ENCODE results near the gene QRICH2. TPM values are rescaled to one million over a fixed set of nuclear protein-coding genes. Genes with fewer than 3 reads are reported as not detected.

The QRICH2 gene
- total RNA-seq, 1 experiment from 2014 or later: 1.5 TPM

GRCh38 chr17:76333673-76334505 is 25.8 kb upstream of the QRICH2 start:
- DNase-seq: no peak
- no TSS peak for BruUV-seq (replicated peaks)
- Histone ChIP-seq H3K4me1 (peaks cover 17% of the 10 kb centered on the region), H3K4me3 (ENCODE audit: low read depth, low read length) (no peak overlapping the region), H3K27me3 (replicated peaks; ENCODE audit: control insufficient read depth, insufficient read depth, low read length) (no peaks in the 10 kb centered on the region), H3K36me3 (ENCODE audit: control insufficient read depth, insufficient read depth, low read length) (peaks cover 3% of the 10 kb centered on the region; the same call in 1 of the 2 replicates), H3K9me3 (no peaks in the 10 kb centered on the region)
- TF ChIP-seq, protein P1, sequence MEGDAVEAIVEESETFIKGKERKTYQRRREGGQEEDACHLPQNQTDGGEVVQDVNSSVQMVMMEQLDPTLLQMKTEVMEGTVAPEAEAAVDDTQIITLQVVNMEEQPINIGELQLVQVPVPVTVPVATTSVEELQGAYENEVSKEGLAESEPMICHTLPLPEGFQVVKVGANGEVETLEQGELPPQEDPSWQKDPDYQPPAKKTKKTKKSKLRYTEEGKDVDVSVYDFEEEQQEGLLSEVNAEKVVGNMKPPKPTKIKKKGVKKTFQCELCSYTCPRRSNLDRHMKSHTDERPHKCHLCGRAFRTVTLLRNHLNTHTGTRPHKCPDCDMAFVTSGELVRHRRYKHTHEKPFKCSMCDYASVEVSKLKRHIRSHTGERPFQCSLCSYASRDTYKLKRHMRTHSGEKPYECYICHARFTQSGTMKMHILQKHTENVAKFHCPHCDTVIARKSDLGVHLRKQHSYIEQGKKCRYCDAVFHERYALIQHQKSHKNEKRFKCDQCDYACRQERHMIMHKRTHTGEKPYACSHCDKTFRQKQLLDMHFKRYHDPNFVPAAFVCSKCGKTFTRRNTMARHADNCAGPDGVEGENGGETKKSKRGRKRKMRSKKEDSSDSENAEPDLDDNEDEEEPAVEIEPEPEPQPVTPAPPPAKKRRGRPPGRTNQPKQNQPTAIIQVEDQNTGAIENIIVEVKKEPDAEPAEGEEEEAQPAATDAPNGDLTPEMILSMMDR (IDR thresholded peaks at IDR 0.05; ENCODE audit: insufficient read depth in 1 of 2, low read depth in 1 of 2, low read length in 1 of 2, severe bottlenecking in 1 of 2, unreplicated experiment in 1 of 2): no peak
- Mint-ChIP-seq H3K36me3 (ENCODE audit: insufficient read depth, unreplicated experiment) (peaks cover 18% of the 10 kb centered on the region), H3K27me3 (ENCODE audit: insufficient read depth, unreplicated experiment) (no peaks in the 10 kb centered on the region), H3K9me3 (ENCODE audit: unreplicated experiment) (no peaks in the 10 kb centered on the region), H3K27ac (ENCODE audit: unreplicated experiment) (no peak overlapping the region), H3K4me1 (ENCODE audit: low read depth, unreplicated experiment) (peaks cover 18% of the 10 kb centered on the region), H3K4me3 (ENCODE audit: unreplicated experiment) (no peak overlapping the region)
- ChIA-PET CTCF (no interaction called here), POLR2A (no interaction called here)
- intact Hi-C loops (cut with micrococcal nuclease; ENCODE audit: unreplicated experiment): no loop called here

- no peaks in the 10 kb centered on the region for H3K27me3 Mint-ChIP-seq (ENCODE audit: insufficient read depth, unreplicated experiment)
- peaks cover 18% of the 10 kb centered on the region for H3K4me1 Mint-ChIP-seq (ENCODE audit: low read depth, unreplicated experiment)
- DNase-seq: peak in 1 of 2 experiments; percentile 49
- H3K9me3 Mint-ChIP-seq (ENCODE audit: unreplicated experiment): no peaks in the 10 kb centered on the region
- peaks cover 43% of the 10 kb centered on the region for H3K36me3 Mint-ChIP-seq (ENCODE audit: insufficient read depth, unreplicated experiment)
- POLR2A ChIA-PET: no interaction called here
- intact Hi-C loops (cut with micrococcal nuclease; ENCODE audit: unreplicated experiment): no loop called here
- no peak overlapping the region for H3K4me3 Mint-ChIP-seq (ENCODE audit: unreplicated experiment)
- Histone ChIP-seq H3K4me3 (ENCODE audit: low read depth, low read length) (no peak overlapping the region), H3K36me3 (ENCODE audit: control insufficient read depth, insufficient read depth, low read length) (peaks cover 3% of the 10 kb centered on the region; the same call in 1 of the 2 replicates), H3K9me3 (no peaks in the 10 kb centered on the region), H3K4me1 (peaks cover 17% of the 10 kb centered on the region), H3K27me3 (replicated peaks; ENCODE audit: control insufficient read depth, insufficient read depth, low read length) (no peaks in the 10 kb centered on the region)
- CTCF ChIA-PET: no interaction called here
- BruUV-seq (replicated peaks): no TSS peak
- TF ChIP-seq, protein P1 (IDR thresholded peaks at IDR 0.05; ENCODE audit: insufficient read depth in 1 of 2, low read depth in 1 of 2, low read length in 1 of 2, severe bottlenecking in 1 of 2, unreplicated experiment in 1 of 2): no peak
- no peak overlapping the region for H3K27ac Mint-ChIP-seq (ENCODE audit: unreplicated experiment)
Measured at GRCh38 chr17:76331083-76331482, 23.0 kb upstream of the QRICH2 start.

DNA sequence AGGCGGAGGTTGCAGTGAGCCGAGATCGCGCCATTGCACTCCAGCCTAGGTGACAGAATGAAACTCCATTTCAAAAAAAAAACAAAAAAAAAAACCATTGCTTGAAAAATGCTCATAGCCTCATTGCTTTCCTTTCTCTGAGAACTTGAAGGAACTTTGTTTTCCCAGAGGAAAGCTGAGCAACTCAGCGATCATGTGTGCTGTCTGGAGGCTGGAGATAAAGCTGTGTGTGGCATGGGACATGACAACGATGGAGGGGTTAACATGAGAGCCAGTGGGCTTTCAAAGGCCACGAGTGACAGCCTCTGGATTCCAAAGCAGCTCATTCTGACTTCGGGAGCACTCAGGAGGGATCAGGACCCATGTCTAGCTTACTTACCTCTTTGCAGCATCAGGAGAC is 21.6 kb upstream of the QRICH2 start:
- H3K4me1 Mint-ChIP-seq (ENCODE audit: low read depth, unreplicated experiment): peaks cover 18% of the 10 kb centered on the region
- H3K4me3 Mint-ChIP-seq (ENCODE audit: unreplicated experiment): no peak overlapping the region
- Histone ChIP-seq H3K4me1 (peaks cover 17% of the 10 kb centered on the region), H3K27me3 (replicated peaks; ENCODE audit: control insufficient read depth, insufficient read depth, low read length) (no peaks in the 10 kb centered on the region), H3K36me3 (ENCODE audit: control insufficient read depth, insufficient read depth, low read length) (peaks cover 3% of the 10 kb centered on the region; the same call in 1 of the 2 replicates), H3K4me3 (ENCODE audit: low read depth, low read length) (no peak overlapping the region), H3K9me3 (no peaks in the 10 kb centered on the region)
- TF ChIP-seq, protein P1 (IDR thresholded peaks at IDR 0.05; ENCODE audit: insufficient read depth in 1 of 2, low read depth in 1 of 2, low read length in 1 of 2, severe bottlenecking in 1 of 2, unreplicated experiment in 1 of 2): no peak
- H3K36me3 Mint-ChIP-seq (ENCODE audit: insufficient read depth, unreplicated experiment): peaks cover 57% of the 10 kb centered on the region
- intact Hi-C loops (cut with micrococcal nuclease; ENCODE audit: unreplicated experiment): loop anchor here (5.0 kb wide), 1 partner anchor 113 kb away; no protein-coding TSS in a partner anchor
- DNase-seq: no peak
- no peak overlapping the region for H3K27ac Mint-ChIP-seq (ENCODE audit: unreplicated experiment)
- H3K27me3 Mint-ChIP-seq (ENCODE audit: insufficient read depth, unreplicated experiment): no peaks in the 10 kb centered on the region
- H3K9me3 Mint-ChIP-seq (ENCODE audit: unreplicated experiment): no peaks in the 10 kb centered on the region
- BruUV-seq (replicated peaks): no TSS peak
- ChIA-PET CTCF (interaction anchor here (0.5 to 0.7 kb wide), 2 partner anchors 41 to 68 kb away, joined by 3 read pairs; no protein-coding TSS in a partner anchor), POLR2A (interaction anchor here (0.7 kb wide), 1 partner anchor 24 kb away, joined by 4 read pairs; no protein-coding TSS in a partner anchor)

Data from Caco-2 (cell line).